Breast epithelium (tissue), 3 donors: ENCODE data around the gene EIF2A.

ENCODE experiments used
- POLR2A ChIP-seq: fragments of 450-650 bp; IDR thresholded peaks from one replicate; pipeline ENCODE4 v1.6.1; 2016; ENCODE audit warnings: antibody characterized with exemption, mild to moderate bottlenecking, moderate library complexity
- POLR2AphosphoS5 ChIP-seq, 3 donors: sonication (generic); formaldehyde crosslinking; IDR thresholded peaks; one replicate each; pipeline ENCODE4 v1.6.1; 2017; ENCODE audit warnings: antibody characterized with exemption in 3 of 3
- TF ChIP-seq, protein P1 (sequence below), 3 donors: fragments of 450-650 bp; IDR thresholded peaks; one replicate each; pipeline ENCODE4 v1.5.1; 2016 to 2017; ENCODE audit warnings: antibody characterized with exemption in 3 of 3, mild to moderate bottlenecking in 3 of 3, moderate library complexity in 3 of 3

DNA sequence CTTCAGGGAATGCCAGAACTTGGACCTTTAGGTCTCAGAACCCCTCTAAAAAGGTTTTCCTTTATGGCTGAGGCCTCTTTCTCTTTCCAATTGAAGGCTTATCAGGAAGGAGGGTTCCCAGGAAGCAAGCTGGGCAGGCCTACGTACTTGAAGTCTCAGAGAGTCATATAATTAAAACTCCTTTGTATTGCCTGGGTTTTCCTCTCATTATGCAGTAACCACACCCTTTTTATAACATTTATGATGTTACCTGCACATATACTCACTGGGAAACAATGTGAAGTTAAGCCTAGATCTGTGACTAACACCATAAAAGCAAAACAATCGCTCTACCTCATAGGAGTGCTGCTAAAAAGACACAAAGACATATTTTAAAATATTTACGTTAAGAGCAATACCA is 27.6 kb upstream of the EIF2A start:
- TF ChIP-seq, protein P1, sequence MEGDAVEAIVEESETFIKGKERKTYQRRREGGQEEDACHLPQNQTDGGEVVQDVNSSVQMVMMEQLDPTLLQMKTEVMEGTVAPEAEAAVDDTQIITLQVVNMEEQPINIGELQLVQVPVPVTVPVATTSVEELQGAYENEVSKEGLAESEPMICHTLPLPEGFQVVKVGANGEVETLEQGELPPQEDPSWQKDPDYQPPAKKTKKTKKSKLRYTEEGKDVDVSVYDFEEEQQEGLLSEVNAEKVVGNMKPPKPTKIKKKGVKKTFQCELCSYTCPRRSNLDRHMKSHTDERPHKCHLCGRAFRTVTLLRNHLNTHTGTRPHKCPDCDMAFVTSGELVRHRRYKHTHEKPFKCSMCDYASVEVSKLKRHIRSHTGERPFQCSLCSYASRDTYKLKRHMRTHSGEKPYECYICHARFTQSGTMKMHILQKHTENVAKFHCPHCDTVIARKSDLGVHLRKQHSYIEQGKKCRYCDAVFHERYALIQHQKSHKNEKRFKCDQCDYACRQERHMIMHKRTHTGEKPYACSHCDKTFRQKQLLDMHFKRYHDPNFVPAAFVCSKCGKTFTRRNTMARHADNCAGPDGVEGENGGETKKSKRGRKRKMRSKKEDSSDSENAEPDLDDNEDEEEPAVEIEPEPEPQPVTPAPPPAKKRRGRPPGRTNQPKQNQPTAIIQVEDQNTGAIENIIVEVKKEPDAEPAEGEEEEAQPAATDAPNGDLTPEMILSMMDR (IDR thresholded peaks at IDR 0.05): no peak
- TF ChIP-seq POLR2A (no peak), POLR2AphosphoS5 (IDR thresholded peaks at IDR 0.05) (no peak)
